GM21423 (cell line): Measurements from ENCODE around the gene MEIS3.
"Not testable (repeated sequence)": the region's sequence is repeated elsewhere in the genome, so short reads cannot be mapped to it uniquely, and the experiment has no call there.

Experiments used
- ATAC-seq: cut with Tn5 transposase; IDR thresholded peaks from one replicate; pipeline ENCODE4 v1.9.1; 2021; ENCODE audit warnings: mild to moderate bottlenecking, moderate library complexity; ENCODE audit not compliant: unreplicated experiment

The MEIS3 gene

DNA sequence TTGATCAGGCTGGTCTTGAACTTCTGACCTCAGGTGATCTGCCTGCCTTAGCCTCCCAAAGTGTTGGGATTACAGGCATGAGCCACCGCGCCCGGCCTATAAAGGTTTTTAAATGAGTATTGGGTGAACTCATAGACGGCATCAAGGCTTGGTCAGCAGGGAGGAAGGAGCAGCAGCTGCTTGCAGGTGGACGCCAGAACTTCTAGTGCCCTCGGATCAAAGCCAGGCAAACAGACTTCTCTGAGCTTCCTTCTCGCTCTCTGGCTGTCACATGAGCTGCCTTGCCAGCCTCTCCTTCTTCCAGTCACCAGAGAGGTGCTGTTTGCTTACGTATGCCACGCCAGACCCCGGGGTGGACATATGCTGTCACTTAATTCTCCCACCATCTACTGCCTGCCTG is 53.9 kb downstream of the MEIS3 start:
- not testable (repeated sequence) for ATAC-seq

DNA sequence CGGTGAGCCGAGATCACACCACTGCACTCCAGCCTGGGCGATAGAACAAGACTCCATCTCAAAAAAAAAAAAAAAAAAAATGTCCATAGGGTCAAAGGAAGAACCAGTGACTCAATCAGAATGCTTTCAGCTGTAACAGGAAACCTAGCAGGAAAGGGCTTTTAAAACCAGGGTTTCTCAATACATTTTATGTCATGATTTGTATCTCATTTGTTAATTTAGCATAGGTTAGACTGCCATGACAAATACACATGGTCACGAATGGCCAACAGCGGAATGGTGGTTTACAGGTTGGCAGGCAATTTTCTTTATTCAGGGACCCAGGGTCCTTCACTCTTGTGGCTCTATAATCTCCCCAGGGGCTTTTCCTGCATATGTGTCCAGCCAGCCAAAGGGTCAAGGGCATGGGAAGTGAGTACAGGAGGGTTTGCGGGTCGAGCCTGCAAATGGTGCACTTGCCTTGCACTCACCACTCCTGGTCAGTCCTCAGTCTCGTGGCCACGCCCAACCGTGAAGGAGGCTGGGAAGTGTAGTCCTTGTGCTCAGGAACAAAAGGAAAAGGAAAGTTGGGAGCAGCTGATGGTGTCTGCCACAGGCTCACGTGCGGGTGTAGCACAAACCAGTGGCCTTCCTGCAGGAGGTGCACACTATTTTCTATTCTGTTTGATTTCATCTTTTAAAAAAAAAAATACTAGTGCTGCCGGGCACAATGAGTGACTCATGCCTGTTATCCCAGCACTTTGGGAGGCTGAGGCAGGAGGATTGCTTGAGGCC is 55.4 kb downstream of the MEIS3 start:
- no peak for ATAC-seq

DNA sequence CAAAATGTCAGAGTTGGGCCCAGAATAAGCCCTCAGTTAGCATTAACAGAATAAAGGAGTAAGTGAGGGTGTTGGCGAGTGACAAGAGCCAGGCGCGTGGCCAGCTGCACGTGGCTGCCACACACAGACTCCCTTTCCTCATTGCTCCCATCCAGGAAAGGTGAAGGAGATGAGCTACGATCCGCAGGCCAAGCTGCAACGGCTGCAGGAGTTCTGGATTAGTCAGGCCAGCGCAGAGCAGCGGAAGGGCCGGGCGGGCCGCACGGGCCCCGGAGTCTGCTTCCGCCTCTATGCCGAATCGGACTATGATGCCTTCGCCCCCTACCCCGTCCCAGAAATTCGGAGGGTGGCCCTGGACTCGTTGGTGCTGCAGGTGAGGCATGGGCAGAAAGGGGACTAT is 57.0 kb downstream of the MEIS3 start:
- ATAC-seq = no peak

DNA sequence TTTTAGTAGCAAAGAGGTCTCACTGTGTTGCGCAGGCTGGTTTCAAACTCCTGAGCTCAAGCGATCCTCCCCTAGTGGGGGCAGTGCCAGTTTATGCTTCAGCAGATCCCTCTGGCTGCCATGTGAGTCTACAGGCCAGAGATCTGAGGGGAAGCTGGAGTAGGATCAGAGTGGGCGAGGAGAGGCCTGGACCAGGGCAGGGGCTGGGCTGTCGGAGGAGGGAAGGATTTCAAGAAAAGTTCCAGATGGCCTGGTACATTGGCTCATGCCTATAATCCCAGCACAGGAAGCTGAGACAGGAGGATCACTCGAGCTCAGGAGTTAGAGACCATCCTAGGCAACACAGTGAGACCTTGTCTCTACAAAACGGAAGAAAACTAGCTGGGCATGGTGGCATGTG is 60.4 kb downstream of the MEIS3 start:
- ATAC-seq = no peak

DNA sequence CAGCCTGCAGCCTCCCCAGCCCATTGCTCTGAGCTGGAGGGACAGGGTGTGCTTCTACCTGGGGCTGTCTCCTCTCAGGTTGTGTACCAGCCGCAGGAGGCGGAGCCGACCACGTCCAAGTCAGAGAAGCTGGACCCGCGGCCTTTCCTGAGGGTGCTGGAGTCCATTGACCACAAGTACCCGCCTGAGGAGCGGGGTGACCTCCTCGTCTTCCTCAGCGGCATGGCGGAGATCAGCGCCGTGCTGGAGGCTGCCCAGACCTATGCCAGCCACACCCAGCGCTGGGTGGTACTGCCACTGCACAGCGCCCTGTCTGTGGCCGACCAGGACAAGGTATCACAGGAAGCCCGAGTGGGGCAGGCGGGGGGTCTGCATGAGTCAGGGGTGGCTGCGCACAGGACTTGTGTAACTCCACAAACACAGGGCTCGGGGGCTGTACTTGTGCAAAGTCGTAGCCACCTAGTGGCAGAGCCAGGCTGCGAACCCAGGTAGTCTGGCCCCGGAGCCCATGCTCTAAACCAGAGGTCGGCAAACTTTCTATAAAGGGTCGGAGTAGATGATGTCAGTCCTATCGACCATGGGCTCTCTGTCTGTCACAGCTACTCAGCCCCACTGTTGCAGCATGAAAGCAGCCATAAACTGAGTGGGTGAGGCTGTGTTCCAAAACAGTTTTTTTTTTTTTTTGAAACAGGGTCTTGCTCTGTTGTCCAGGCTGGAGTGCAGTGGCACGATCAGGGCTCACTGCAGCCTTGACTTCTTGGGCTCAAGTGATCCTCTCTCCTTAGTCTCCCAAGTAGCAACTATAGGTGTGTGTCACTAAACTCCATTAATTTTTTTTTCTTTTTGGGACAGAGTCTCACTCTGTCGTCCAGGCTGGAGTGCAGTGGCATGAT is 61.3 kb downstream of the MEIS3 start:
- ATAC-seq = no peak

DNA sequence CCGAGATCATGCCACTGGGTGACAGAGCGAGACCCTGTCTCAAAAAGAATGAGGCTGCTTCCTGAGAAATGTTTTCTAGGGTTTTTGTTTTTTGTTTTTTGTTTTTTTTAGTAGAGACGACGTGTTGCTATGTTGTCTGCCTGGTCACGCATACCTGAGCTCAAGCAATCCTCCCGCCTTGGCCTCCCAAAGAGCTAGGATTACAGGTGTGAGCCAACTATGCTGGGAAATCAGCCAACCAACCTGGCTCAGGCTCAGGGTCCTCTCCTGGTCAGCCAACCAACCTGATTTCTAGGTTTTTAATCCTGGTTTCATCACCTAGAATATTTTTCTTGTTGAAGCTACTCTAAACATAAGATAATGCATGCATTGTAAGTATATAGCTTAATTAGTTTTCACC is 62.4 kb downstream of the MEIS3 start:
- ATAC-seq = no peak

DNA sequence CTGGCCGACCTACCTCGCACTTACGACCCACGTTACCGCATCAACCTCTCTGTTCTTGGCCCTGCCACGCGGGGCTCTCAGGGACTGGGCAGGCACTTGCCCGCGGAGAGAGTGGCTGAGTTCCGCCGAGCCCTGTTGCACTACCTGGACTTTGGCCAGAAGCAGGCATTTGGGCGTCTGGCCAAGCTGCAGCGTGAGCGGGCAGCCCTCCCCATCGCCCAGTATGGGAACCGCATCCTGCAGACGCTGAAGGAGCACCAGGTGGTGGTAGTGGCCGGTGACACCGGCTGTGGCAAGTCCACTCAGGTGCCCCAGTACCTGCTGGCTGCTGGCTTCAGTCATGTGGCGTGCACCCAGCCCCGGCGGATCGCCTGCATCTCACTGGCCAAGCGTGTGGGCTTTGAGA is 66.0 kb downstream of the MEIS3 start:
- ATAC-seq = no peak
